Activated naive CD4-positive, alpha-beta T cell treated with anti-CD3 and anti-CD28 coated beads, Interleukin-2, amount 10 ng/mL, durations not matched to agents 7 days and 5 days (primary cell): ENCODE data around the gene VWA5B2.

Source experiments
- CTCF ChIA-PET: fragments of 350-600 bp; sonication (Branson Sonifier 250); formaldehyde crosslinking; loops from one replicate; lab custom pipeline; 2021; ENCODE audit warnings: antibody characterized with exemption; lab: Charles Lee
- DNase-seq: peaks from one replicate; pipeline ENCODE4 v3.0.0-alpha.2; 2020
- H3K27ac Mint-ChIP-seq: one replicate; pipeline ENCODE4 v1.8.0; 2021; ENCODE audit warnings: mild to moderate bottlenecking, moderate library complexity, mixed read lengths
- H3K27me3 Mint-ChIP-seq: one replicate; pipeline ENCODE4 v1.8.0; 2021; ENCODE audit warnings: mild to moderate bottlenecking, mixed read lengths
- H3K36me3 Mint-ChIP-seq: one replicate; pipeline ENCODE4 v1.8.0; 2021; ENCODE audit warnings: mixed read lengths
- H3K4me1 Mint-ChIP-seq: one replicate; pipeline ENCODE4 v1.8.0; 2021; ENCODE audit warnings: mixed read lengths
- H3K4me3 Mint-ChIP-seq: one replicate; pipeline ENCODE4 v1.8.0; 2021; ENCODE audit warnings: mild to moderate bottlenecking, moderate library complexity, mixed read lengths
- H3K9me3 Mint-ChIP-seq: one replicate; pipeline ENCODE4 v1.8.0; 2021; ENCODE audit warnings: mixed read lengths

Gene VWA5B2

DNA sequence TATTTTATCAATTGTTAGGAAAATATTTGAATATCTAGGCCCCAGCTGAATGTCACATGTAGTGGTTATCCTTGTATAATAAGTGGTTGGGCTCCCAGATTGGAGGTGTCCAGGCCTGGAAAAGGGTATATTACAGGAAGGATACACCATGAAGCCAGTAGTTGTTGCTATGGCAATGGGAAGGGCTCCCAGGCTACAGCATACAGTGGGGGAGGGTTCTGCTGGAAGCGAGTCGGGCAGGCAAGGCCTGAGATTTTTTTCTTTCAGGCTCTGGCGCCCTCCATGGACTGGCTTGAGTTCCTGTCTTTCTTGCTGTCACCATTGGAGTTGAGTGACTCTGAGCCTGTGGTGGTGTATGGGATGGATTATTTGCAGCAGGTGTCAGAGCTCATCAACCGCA is 55.3 kb downstream of the VWA5B2 start:
- Mint-ChIP-seq H3K9me3 (no peaks in the 10 kb centered on the region), H3K27ac (no peak overlapping the region), H3K4me1 (peaks cover 2% of the 10 kb centered on the region), H3K27me3 (peaks cover 51% of the 10 kb centered on the region), H3K4me3 (no peak overlapping the region), H3K36me3 (no peaks in the 10 kb centered on the region)
- CTCF ChIA-PET = interaction anchor here (0.6 to 2.0 kb wide), 5 partner anchors 57 to 744 kb away, joined by 3 to 14 read pairs (median 6); no protein-coding TSS in a partner anchor
- peak; percentile 54 for DNase-seq

DNA sequence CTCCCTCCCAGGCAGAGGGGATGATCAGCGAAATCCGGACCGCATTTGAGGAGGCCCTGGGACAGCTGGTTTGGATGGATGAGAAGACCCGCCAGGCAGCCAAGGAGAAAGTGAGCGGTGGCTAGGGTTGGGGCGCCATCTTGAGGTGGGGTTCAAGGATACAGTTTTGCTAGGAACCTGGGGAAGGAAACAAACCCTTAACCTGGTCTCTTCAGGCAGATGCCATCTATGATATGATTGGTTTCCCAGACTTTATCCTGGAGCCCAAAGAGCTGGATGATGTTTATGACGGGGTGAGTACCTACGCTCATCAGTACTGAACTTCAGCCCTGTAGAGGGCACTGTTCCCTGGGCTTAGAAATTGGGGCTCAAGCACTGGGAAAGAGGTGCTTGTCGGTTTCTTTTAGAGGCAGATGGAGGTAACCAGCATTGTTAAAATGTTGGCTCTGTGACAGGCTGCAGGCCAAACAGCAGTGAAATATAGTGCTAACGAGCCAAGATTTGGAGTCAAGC is 60.1 kb downstream of the VWA5B2 start:
- DNase-seq = peak; percentile 81
- no peak overlapping the region for H3K27ac Mint-ChIP-seq
- H3K36me3 Mint-ChIP-seq = no peaks in the 10 kb centered on the region
- no peaks in the 10 kb centered on the region for H3K9me3 Mint-ChIP-seq
- H3K4me1 Mint-ChIP-seq = peaks cover 2% of the 10 kb centered on the region
- peaks cover 54% of the 10 kb centered on the region for H3K27me3 Mint-ChIP-seq
- no peak overlapping the region for H3K4me3 Mint-ChIP-seq
- CTCF ChIA-PET = interaction anchor here (0.6 to 4.4 kb wide), 12 partner anchors 10 to 405 kb away, joined by 3 to 43 read pairs (median 3); partner anchors contain the start of genes AP2M1 and PARL

DNA sequence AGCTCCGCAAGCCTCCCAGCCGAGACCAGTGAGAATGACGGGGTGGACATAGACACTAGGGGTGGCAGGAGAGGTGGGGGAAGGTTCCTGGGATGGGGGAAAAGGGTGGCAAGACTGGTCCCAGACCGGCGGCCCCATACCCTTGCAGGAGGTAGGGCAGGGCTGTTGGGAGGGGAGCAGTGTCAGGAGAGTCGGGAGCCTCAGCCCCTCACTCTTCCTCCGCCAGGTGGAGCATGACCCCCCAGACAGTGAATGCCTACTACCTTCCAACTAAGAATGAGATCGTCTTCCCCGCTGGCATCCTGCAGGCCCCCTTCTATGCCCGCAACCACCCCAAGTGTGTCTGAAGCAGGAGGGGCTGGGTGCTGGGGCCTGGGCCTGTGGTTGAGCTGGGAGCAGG is 60.9 kb downstream of the VWA5B2 start:
- Mint-ChIP-seq H3K4me3 (no peak overlapping the region), H3K4me1 (peaks cover 2% of the 10 kb centered on the region), H3K36me3 (no peaks in the 10 kb centered on the region), H3K27ac (no peak overlapping the region), H3K27me3 (peaks cover 53% of the 10 kb centered on the region), H3K9me3 (no peaks in the 10 kb centered on the region)
- CTCF ChIA-PET = interaction anchor here (4.4 kb wide), 1 partner anchor 64 kb away, joined by 43 read pairs; no protein-coding TSS in a partner anchor
- no peak for DNase-seq

DNA sequence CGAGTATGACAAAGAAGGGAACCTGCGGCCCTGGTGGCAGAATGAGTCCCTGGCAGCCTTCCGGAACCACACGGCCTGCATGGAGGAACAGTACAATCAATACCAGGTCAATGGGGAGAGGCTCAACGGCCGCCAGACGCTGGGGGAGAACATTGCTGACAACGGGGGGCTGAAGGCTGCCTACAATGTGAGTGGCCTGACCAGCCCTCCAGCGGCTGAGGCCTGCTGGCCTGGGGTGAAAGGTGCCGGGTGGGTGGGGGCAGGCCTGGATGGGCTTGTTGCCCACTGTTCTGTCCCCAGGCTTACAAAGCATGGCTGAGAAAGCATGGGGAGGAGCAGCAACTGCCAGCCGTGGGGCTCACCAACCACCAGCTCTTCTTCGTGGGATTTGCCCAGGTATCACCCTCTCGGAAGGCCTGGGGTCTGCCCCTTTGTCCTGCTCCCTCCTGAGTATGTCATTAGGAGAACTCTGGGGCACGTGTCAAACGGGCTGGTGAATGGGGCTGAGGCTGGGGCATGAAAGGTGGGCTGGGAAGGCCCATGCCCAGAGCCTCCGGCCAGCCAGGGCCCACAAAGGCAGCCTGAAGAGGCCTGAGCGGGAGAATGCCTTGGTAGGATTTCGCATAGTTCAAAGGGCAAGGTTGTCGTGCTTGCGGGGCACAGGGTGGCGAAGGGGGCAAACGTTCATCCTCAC is 61.8 kb downstream of the VWA5B2 start:
- Mint-ChIP-seq H3K27ac (no peak overlapping the region), H3K4me3 (no peak overlapping the region), H3K4me1 (peaks cover 2% of the 10 kb centered on the region), H3K36me3 (no peaks in the 10 kb centered on the region), H3K9me3 (no peaks in the 10 kb centered on the region), H3K27me3 (peaks cover 50% of the 10 kb centered on the region)
- CTCF ChIA-PET = interaction anchor here (0.6 to 1.8 kb wide), 3 partner anchors 12 to 245 kb away, joined by 3 to 7 read pairs (median 4); no protein-coding TSS in a partner anchor
- DNase-seq = no peak
